Skeletal muscle tissue (tissue), 4 donors: ENCODE data around the gene NR6A1. TPM values are rescaled to one million over a fixed set of nuclear protein-coding genes. Genes with fewer than 3 reads are reported as not detected.

Experiments
- H3K27ac ChIP-seq: one replicate; pipeline ENCODE4 v1.7.0; 2013; ENCODE audit warnings: mild to moderate bottlenecking, low read depth, low read length, inconsistent platforms
- H3K27me3 ChIP-seq, 3 donors: one replicate each; pipeline ENCODE4 v1.7.0; 2013; ENCODE audit warnings: low read length in 3 of 3; ENCODE audit not compliant: control insufficient read depth in 3 of 3, insufficient read depth in 3 of 3
- H3K36me3 ChIP-seq, 3 donors: one replicate each; pipeline ENCODE4 v1.7.0; 2013; ENCODE audit warnings: low read length in 3 of 3; ENCODE audit not compliant: control insufficient read depth in 3 of 3, insufficient read depth in 3 of 3
- H3K4me1 ChIP-seq, 3 donors: one replicate each; pipeline ENCODE4 v1.7.0; 2013; ENCODE audit warnings: low read length in 3 of 3, mild to moderate bottlenecking in 3 of 3; ENCODE audit not compliant: control insufficient read depth in 3 of 3, insufficient read depth in 3 of 3
- H3K4me3 ChIP-seq, 3 donors: one replicate each; pipeline ENCODE4 v1.7.0; 2013; ENCODE audit warnings: low read length in 3 of 3
- H3K9ac ChIP-seq, 3 donors: one replicate each; pipeline ENCODE4 v1.7.0; 2013; ENCODE audit warnings: low read length in 3 of 3, mild to moderate bottlenecking in 3 of 3, moderate library complexity in 2 of 3, low read depth in 1 of 3
- H3K9me3 ChIP-seq, 3 donors: one replicate each; pipeline ENCODE4 v1.7.0; 2013; ENCODE audit warnings: low read length in 3 of 3; ENCODE audit not compliant: control insufficient read depth in 3 of 3
- total RNA-seq: library from RNA; depleted of rRNA; stranded (reverse); fragments of >200 nt; gene quantifications from one replicate; pipeline ENCODE4 v1.2.3, GENCODE V29; 2014
- donor health status: Osteomylitis.

The NR6A1 gene
- total RNA-seq, 1 donor from 2014 or later, result 0.52 TPM

GRCh38 chr9:124506433-124506832 lies 264.7 kb downstream of the NR6A1 start:
- Histone ChIP-seq H3K9ac (no peak overlapping the region), H3K27me3 (peaks cover 42 to 52% (median 42%) of the 10 kb centered on the region in 3 donors), H3K36me3 (no peaks in the 10 kb centered on the region), H3K4me1 (peaks cover 5 to 7% (median 5%) of the 10 kb centered on the region in 3 donors), H3K27ac (no peak overlapping the region), H3K4me3 (no peak overlapping the region), H3K9me3 (no peaks in the 10 kb centered on the region)

- peaks cover 46 to 56% (median 47%) of the 10 kb centered on the region in 3 donors for H3K27me3 ChIP-seq
- H3K4me1 ChIP-seq, result peaks cover 5 to 7% (median 5%) of the 10 kb centered on the region in 3 donors
- H3K4me3 ChIP-seq, result no peak overlapping the region
Observed at GRCh38 chr9:124505901-124506346, 265.2 kb downstream of the NR6A1 start.

GRCh38 chr9:124505006-124505900 lies 265.9 kb downstream of the NR6A1 start:
- peaks cover 51 to 57% (median 54%) of the 10 kb centered on the region in 3 donors for H3K27me3 ChIP-seq
- no peaks in the 10 kb centered on the region for H3K9me3 ChIP-seq
- H3K9ac ChIP-seq, result no peak overlapping the region
- no peak overlapping the region for H3K4me3 ChIP-seq
- H3K36me3 ChIP-seq, result no peaks in the 10 kb centered on the region
- peaks cover 5 to 7% (median 5%) of the 10 kb centered on the region in 3 donors for H3K4me1 ChIP-seq
- no peak overlapping the region for H3K27ac ChIP-seq

More at GRCh38 chr9:124505901-124506346, 265.2 kb downstream of the NR6A1 start:
- Histone ChIP-seq H3K9ac (no peak overlapping the region), H3K9me3 (no peaks in the 10 kb centered on the region), H3K27ac (no peak overlapping the region), H3K36me3 (no peaks in the 10 kb centered on the region)

- Histone ChIP-seq H3K27me3 (peaks cover 56 to 64% (median 60%) of the 10 kb centered on the region in 3 donors), H3K4me3 (no peak overlapping the region), H3K9me3 (no peaks in the 10 kb centered on the region), H3K4me1 (peaks cover 5 to 7% (median 5%) of the 10 kb centered on the region in 3 donors), H3K9ac (no peak overlapping the region), H3K27ac (no peak overlapping the region), H3K36me3 (no peaks in the 10 kb centered on the region)
Observed at GRCh38 chr9:124504530-124505005, 266.5 kb downstream of the NR6A1 start.

GRCh38 chr9:124503713-124504529 lies 267.2 kb downstream of the NR6A1 start:
- Histone ChIP-seq H3K27me3 (peaks cover 62 to 71% (median 67%) of the 10 kb centered on the region in 3 donors), H3K9ac (no peak overlapping the region), H3K9me3 (no peaks in the 10 kb centered on the region), H3K4me1 (peaks cover 5 to 7% (median 5%) of the 10 kb centered on the region in 3 donors), H3K27ac (no peak overlapping the region), H3K4me3 (peak overlapping the region in 1 of 3 donors; percentile 29), H3K36me3 (no peaks in the 10 kb centered on the region)

GRCh38 chr9:124502711-124503702 lies 268.1 kb downstream of the NR6A1 start:
- no peak overlapping the region for H3K27ac ChIP-seq
- H3K36me3 ChIP-seq, result no peaks in the 10 kb centered on the region
- no peak overlapping the region for H3K9ac ChIP-seq
- H3K4me1 ChIP-seq, result peaks cover 5 to 7% (median 5%) of the 10 kb centered on the region in 3 donors
- H3K4me3 ChIP-seq, result no peak overlapping the region
- no peaks in the 10 kb centered on the region for H3K9me3 ChIP-seq
- peaks cover 64 to 76% (median 72%) of the 10 kb centered on the region in 3 donors for H3K27me3 ChIP-seq

GRCh38 chr9:124501771-124502320 lies 269.3 kb downstream of the NR6A1 start:
- Histone ChIP-seq H3K4me1 (peaks cover 5 to 7% (median 5%) of the 10 kb centered on the region in 3 donors), H3K27me3 (peaks cover 64 to 78% (median 72%) of the 10 kb centered on the region in 3 donors), H3K9ac (no peak overlapping the region), H3K36me3 (no peaks in the 10 kb centered on the region), H3K27ac (no peak overlapping the region), H3K4me3 (no peak overlapping the region), H3K9me3 (no peaks in the 10 kb centered on the region)

GRCh38 chr9:124500796-124501611 lies 270.1 kb downstream of the NR6A1 start:
- no peak overlapping the region for H3K27ac ChIP-seq
- H3K36me3 ChIP-seq, result no peaks in the 10 kb centered on the region
- no peak overlapping the region for H3K9ac ChIP-seq
- H3K4me1 ChIP-seq, result peaks cover 5 to 7% (median 5%) of the 10 kb centered on the region in 3 donors
- no peak overlapping the region for H3K4me3 ChIP-seq
- no peaks in the 10 kb centered on the region for H3K9me3 ChIP-seq
- H3K27me3 ChIP-seq, result peaks cover 59 to 81% (median 65%) of the 10 kb centered on the region in 3 donors
